ENCODE data around the gene OR52N1. TPM values are rescaled to one million over a fixed set of nuclear protein-coding genes. Genes with fewer than 3 reads are reported as not detected.

The OR52N1 gene
- total and polyA plus RNA-seq, 2 of the 8 experiments (the other 6 are each of a cell fraction or from before 2014, with no cell fraction given), result 0.09 TPM; not detected in 1

DNA sequence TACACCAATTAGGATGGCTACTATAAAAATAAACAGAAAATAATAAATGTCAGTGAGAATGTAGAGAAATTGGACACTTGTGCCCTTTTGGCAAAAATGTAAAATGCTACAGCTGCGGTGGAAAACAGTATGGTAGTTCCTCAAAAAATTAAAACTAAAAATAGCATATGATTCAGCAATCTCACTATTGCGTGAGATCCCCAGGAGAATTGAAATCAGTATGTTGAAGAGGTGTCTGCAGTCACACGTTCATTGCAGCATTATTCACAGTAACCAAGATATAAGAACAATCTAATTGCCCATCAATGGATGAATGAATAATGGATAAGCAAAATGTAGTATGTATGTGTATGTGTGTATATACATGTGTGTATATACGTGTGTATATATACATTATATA is 24.5 kb upstream of the OR52N1 start:
- ChIA-PET POLR2A (ENCODE audit: partially characterized antibody) (no interaction called here), CTCF (ENCODE audit: partially characterized antibody) (no interaction called here)
- TF ChIP-seq GTF2F1 (IDR thresholded peaks at IDR 0.05; ENCODE audit: borderline replicate concordance, low read depth, low read length) (no peak), TEAD4 (IDR thresholded peaks at IDR 0.05; ENCODE audit: low read depth, low read length) (no peak), SIRT6 (IDR thresholded peaks at IDR 0.05; ENCODE audit: low read length) (no peak), CEBPB (IDR thresholded peaks at IDR 0.05; ENCODE audit: low read depth, low read length) (no peak), SRF (IDR thresholded peaks at IDR 0.05; ENCODE audit: low read depth, low read length) (no peak), MAFK (IDR thresholded peaks at IDR 0.05; ENCODE audit: low read depth, low read length) (no peak), TAF1 (IDR thresholded peaks at IDR 0.05; ENCODE audit: low read depth, low read length) (no peak), EP300 (IDR thresholded peaks at IDR 0.05; ENCODE audit: borderline replicate concordance in 1 of 2, low read depth in 2 of 2, low read length in 2 of 2) (no peak), EZH2 (IDR thresholded peaks at IDR 0.05; ENCODE audit: low read depth, low read length, severe bottlenecking) (no peak), MAX (IDR thresholded peaks at IDR 0.05) (no peak)
- no peaks in the 10 kb centered on the region for H4K20me1 ChIP-seq (replicated peaks in 1 of 2; ENCODE audit: control insufficient read depth in 1 of 2, insufficient read depth in 2 of 2, low read length in 2 of 2)
- no peaks in the 10 kb centered on the region for H3K79me2 ChIP-seq (ENCODE audit: control insufficient read depth in 1 of 2, insufficient read depth in 2 of 2, low read length in 2 of 2)
- H3K4ac ChIP-seq (replicated peaks; ENCODE audit: insufficient read length, low read depth, low read length), result no peak overlapping the region
- no peak overlapping the region for H3K23ac ChIP-seq (ENCODE audit: insufficient read length)
- no peak overlapping the region for H2BK15ac ChIP-seq (ENCODE audit: low read length)
- H3K27ac ChIP-seq (ENCODE audit: low read depth, low read length), result no peak overlapping the region
- H4K8ac ChIP-seq (ENCODE audit: extremely low read depth, insufficient read depth, low read length), result no peak overlapping the region
- no peak overlapping the region for H4K5ac ChIP-seq (ENCODE audit: insufficient read length, low read depth, low read length)
- no peak overlapping the region for H2AFZ ChIP-seq (ENCODE audit: low read length)
- no peak overlapping the region for H3K4me2 ChIP-seq (ENCODE audit: insufficient read depth in 1 of 2, low read depth in 2 of 2, low read length in 2 of 2)
- H2BK120ac ChIP-seq (replicated peaks; ENCODE audit: low read depth, low read length), result no peak overlapping the region
- H3K79me1 ChIP-seq (ENCODE audit: low read depth, low read length), result no peaks in the 10 kb centered on the region
- no peak overlapping the region for H2AK5ac ChIP-seq (ENCODE audit: low read depth, low read length)
- H3K9me3 ChIP-seq (ENCODE audit: insufficient read depth in 2 of 2, low read depth in 1 of 2, low read length in 1 of 2), result no peaks in the 10 kb centered on the region
- no peaks in the 10 kb centered on the region; the same call in 1 of the 2 replicates for H3K23me2 ChIP-seq (ENCODE audit: low read depth, low read length)
- no peak overlapping the region for H3K18ac ChIP-seq (ENCODE audit: extremely low read depth, low read length)
- no peaks in the 10 kb centered on the region; a peak in 1 of 8 replicates for H3K36me3 ChIP-seq (ENCODE audit: control insufficient read depth in 2 of 4, insufficient read depth in 4 of 4, low read length in 3 of 4)
- no peak overlapping the region for H3K14ac ChIP-seq (ENCODE audit: insufficient read length)
- H3K56ac ChIP-seq (replicated peaks; ENCODE audit: insufficient read length, low read depth, low read length), result no peak overlapping the region
- H2BK5ac ChIP-seq (ENCODE audit: low read depth, low read length), result no peak overlapping the region
- no peak overlapping the region for H3K4me3 ChIP-seq (ENCODE audit: extremely low read depth in 1 of 4, insufficient read depth in 2 of 4, low read depth in 3 of 4, low read length in 4 of 4)
- H3K4me1 ChIP-seq (replicated peaks in 1 of 4; ENCODE audit: control insufficient read depth in 3 of 4, insufficient read depth in 4 of 4, low read length in 3 of 4), result no peaks in the 10 kb centered on the region
- no peak overlapping the region for H2BK12ac ChIP-seq (ENCODE audit: low read depth, low read length)
- H4K91ac ChIP-seq (replicated peaks; ENCODE audit: insufficient read length, low read length), result no peak overlapping the region
- no peak overlapping the region for H3K9ac ChIP-seq (replicated peaks in 1 of 4; ENCODE audit: extremely low read depth in 1 of 4, low read depth in 3 of 4, low read length in 3 of 4)
- no peaks in the 10 kb centered on the region for H3K27me3 ChIP-seq (replicated peaks in 1 of 4; ENCODE audit: control insufficient read depth in 3 of 4, extremely low read depth in 1 of 4, insufficient read depth in 3 of 4, low read length in 3 of 4)
- FAIRE-seq (no peak), DNase-seq (ENCODE audit: low read depth in 1 of 2, low spot score in 2 of 2) (no peak)
- 65% methylated on average over 4 of the region's 4 CpGs; no CpG with 5 or more reads in 1 of the 2 experiments for WGBS, 2 experiments (ENCODE audit: extremely low coverage in 1 of 2, insufficient coverage in 1 of 2, insufficient read length in 1 of 2, insufficient replicate concordance in 2 of 2, low coverage in 1 of 2, low lambda C conversion rate in 2 of 2, missing lambda C conversion rate in 1 of 2)
- H2BK20ac ChIP-seq (ENCODE audit: low read length), result no peak overlapping the region
